Activated naive CD8-positive, alpha-beta T cell (primary cell): ENCODE measurements around the gene PPP1R15B.
A peak's percentile ranks its signal among the peaks of the same experiment; 100 is the strongest.

Experiments
- H3K27ac Mint-ChIP-seq: one replicate; pipeline ENCODE4 v1.8.0; 2021; ENCODE audit warnings: mixed read lengths
- H3K27me3 Mint-ChIP-seq: one replicate; pipeline ENCODE4 v1.8.0; 2021; ENCODE audit warnings: mixed read lengths
- H3K36me3 Mint-ChIP-seq: one replicate; pipeline ENCODE4 v1.8.0; 2021; ENCODE audit warnings: mixed read lengths
- H3K4me1 Mint-ChIP-seq: one replicate; pipeline ENCODE4 v1.8.0; 2021; ENCODE audit warnings: low read depth, mixed read lengths
- H3K4me3 Mint-ChIP-seq: one replicate; pipeline ENCODE4 v1.8.0; 2021; ENCODE audit warnings: mild to moderate bottlenecking, mixed read lengths
- H3K9me3 Mint-ChIP-seq: one replicate; pipeline ENCODE4 v1.8.0; 2021; ENCODE audit warnings: low read depth, mixed read lengths

PPP1R15B gene

GRCh38 chr1:204418174-204419063 lies 6.8 kb upstream of the PPP1R15B start:
- Mint-ChIP-seq H3K36me3 (peaks cover 6% of the 10 kb centered on the region), H3K9me3 (no peaks in the 10 kb centered on the region), H3K4me1 (peaks cover 32% of the 10 kb centered on the region), H3K4me3 (no peak overlapping the region), H3K27me3 (no peaks in the 10 kb centered on the region), H3K27ac (peak overlapping the region; percentile 24)

- H3K4me3 Mint-ChIP-seq = peak overlapping the region; percentile 28
- H3K36me3 Mint-ChIP-seq = peaks cover 5% of the 10 kb centered on the region
- peak overlapping the region; percentile 51 for H3K27ac Mint-ChIP-seq
- H3K27me3 Mint-ChIP-seq = no peaks in the 10 kb centered on the region
- H3K9me3 Mint-ChIP-seq = no peaks in the 10 kb centered on the region
- H3K4me1 Mint-ChIP-seq = peaks cover 36% of the 10 kb centered on the region
These were observed 5.7 kb upstream of the PPP1R15B start for GRCh38 chr1:204417074-204417997.

DNA sequence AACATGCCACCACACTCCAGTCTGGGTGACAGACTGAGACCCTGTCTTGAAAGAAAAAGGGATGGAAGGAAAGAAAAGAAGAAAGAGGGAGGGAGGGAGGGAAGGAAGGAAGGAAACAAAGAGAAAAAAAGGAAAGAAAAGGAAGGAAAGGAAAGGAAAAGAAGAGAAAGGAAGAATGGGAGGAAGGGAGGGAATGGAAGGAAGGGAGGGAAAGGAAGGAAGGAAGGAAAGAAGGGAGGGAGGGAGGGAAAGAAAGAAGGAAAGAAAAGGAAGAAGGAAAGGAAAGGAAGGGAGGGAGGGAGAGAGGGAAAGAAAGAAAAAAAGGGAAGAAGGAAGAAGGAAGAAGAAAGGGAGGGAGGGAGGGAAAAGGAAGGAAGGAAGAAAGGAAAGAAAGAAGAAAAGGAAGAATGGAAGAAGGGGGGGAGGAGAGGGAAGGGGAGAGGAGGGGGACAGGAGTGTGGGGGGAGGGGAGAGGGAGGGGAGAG lies 5.0 kb upstream of the PPP1R15B start:
- H3K36me3 Mint-ChIP-seq = peaks cover 5% of the 10 kb centered on the region
- H3K27ac Mint-ChIP-seq = peak overlapping the region; percentile 42
- H3K4me1 Mint-ChIP-seq = peaks cover 39% of the 10 kb centered on the region
- H3K4me3 Mint-ChIP-seq = no peak overlapping the region
- H3K9me3 Mint-ChIP-seq = no peaks in the 10 kb centered on the region
- H3K27me3 Mint-ChIP-seq = no peaks in the 10 kb centered on the region

- Mint-ChIP-seq H3K36me3 (peaks cover 4% of the 10 kb centered on the region), H3K27ac (no peak overlapping the region), H3K27me3 (no peaks in the 10 kb centered on the region), H3K4me1 (peaks cover 37% of the 10 kb centered on the region), H3K9me3 (no peaks in the 10 kb centered on the region), H3K4me3 (no peak overlapping the region)
These were observed 3.7 kb upstream of the PPP1R15B start for GRCh38 chr1:204415351-204415750.

DNA sequence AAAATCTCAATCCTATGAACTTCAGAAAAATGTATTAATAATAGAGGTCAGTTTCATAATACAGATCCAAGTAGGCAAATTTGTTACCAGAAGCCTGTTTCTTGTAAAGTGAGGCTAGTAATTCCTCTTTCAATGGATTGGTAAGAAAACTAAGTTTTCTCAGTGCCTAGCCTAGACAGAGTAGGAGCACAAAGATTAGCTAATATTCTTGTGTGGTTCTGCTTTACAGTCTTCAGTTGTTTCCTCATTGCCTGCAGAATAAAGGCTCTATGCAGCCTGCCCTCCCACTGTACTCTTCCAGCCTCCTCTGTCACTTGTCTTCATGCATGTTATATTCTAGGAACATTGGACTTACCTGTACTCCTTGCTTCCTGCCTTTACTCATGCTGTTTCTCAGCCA lies 2.4 kb upstream of the PPP1R15B start:
- H3K4me1 Mint-ChIP-seq = peaks cover 31% of the 10 kb centered on the region
- peak overlapping the region; percentile 46 for H3K27ac Mint-ChIP-seq
- no peaks in the 10 kb centered on the region for H3K9me3 Mint-ChIP-seq
- peaks cover 8% of the 10 kb centered on the region for H3K36me3 Mint-ChIP-seq
- H3K4me3 Mint-ChIP-seq = no peak overlapping the region
- no peaks in the 10 kb centered on the region for H3K27me3 Mint-ChIP-seq

GRCh38 chr1:204413170-204413535 lies 1.5 kb upstream of the PPP1R15B start:
- no peaks in the 10 kb centered on the region for H3K9me3 Mint-ChIP-seq
- peaks cover 26% of the 10 kb centered on the region for H3K4me1 Mint-ChIP-seq
- peak overlapping the region; percentile 73 for H3K4me3 Mint-ChIP-seq
- peaks cover 14% of the 10 kb centered on the region for H3K36me3 Mint-ChIP-seq
- H3K27me3 Mint-ChIP-seq = no peaks in the 10 kb centered on the region
- H3K27ac Mint-ChIP-seq = peak overlapping the region; percentile 68

DNA sequence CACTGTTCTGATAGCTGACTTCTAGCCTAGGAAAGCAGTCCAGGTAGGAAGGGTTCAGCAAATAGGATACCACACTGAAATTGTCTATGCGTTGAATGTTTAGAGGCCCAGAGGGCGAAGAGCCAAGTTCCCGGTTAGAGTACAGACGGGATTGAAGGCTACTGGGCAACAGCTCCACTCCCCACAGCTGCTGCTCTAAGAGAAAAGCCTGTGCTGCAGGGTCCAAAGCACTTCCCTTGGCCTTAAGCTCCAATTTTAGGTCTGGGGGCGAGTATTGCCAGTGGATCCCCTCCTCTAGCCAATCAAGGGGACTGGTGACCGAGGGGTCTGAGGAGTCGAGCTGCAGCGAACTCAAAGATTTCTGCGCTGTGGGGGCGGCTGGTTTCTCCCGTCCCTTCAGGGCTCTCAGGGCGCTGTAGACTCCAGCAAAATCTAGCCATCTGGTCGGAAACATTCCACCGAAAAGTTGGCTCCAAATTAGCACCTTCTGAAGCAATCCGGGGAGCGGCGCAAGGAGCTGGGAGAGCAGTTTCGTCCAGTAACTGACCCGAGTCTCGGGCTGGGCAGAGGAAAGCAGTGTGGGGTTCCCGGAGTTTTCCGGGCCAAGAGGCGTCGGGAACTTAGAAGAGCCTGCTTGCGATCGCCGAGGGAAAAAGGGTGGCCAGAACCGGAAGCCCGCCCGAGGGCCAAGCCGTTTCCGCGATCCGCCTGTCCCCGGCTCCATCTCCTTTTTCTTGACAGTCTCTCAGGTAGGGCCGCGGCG lies 748 bp downstream of the PPP1R15B start:
- peaks cover 16% of the 10 kb centered on the region for H3K4me1 Mint-ChIP-seq
- peak overlapping the region; percentile 98 for H3K27ac Mint-ChIP-seq
- peak overlapping the region; percentile 98 for H3K4me3 Mint-ChIP-seq
- no peaks in the 10 kb centered on the region for H3K27me3 Mint-ChIP-seq
- H3K36me3 Mint-ChIP-seq = peaks cover 15% of the 10 kb centered on the region
- no peaks in the 10 kb centered on the region for H3K9me3 Mint-ChIP-seq

GRCh38 chr1:204409836-204410687 lies 1.6 kb downstream of the PPP1R15B start:
- no peaks in the 10 kb centered on the region for H3K27me3 Mint-ChIP-seq
- peaks cover 15% of the 10 kb centered on the region for H3K36me3 Mint-ChIP-seq
- H3K4me3 Mint-ChIP-seq = peak overlapping the region; percentile 98
- H3K9me3 Mint-ChIP-seq = no peaks in the 10 kb centered on the region
- peak overlapping the region; percentile 98 for H3K27ac Mint-ChIP-seq
- peaks cover 25% of the 10 kb centered on the region for H3K4me1 Mint-ChIP-seq

DNA sequence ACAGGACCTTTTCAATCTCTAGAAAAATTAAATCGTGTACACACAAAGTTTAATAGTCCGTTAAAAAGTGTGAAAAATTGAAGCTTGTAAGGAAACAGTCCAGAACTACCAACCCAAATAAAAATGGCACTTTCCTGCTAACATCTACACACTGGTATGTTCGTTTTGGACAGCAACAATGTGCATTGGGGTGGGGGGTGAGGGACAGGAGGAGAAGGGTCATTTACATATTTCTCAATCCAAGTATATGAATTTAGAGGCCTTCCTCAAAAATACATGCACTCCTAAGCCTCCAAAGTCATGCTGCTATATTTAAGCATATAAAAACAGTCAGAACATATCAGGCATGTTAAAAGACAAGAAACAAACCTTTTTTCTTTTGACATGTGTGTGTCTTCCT lies 2.5 kb downstream of the PPP1R15B start:
- Mint-ChIP-seq H3K36me3 (peaks cover 16% of the 10 kb centered on the region), H3K9me3 (no peaks in the 10 kb centered on the region), H3K4me1 (peaks cover 32% of the 10 kb centered on the region)

DNA sequence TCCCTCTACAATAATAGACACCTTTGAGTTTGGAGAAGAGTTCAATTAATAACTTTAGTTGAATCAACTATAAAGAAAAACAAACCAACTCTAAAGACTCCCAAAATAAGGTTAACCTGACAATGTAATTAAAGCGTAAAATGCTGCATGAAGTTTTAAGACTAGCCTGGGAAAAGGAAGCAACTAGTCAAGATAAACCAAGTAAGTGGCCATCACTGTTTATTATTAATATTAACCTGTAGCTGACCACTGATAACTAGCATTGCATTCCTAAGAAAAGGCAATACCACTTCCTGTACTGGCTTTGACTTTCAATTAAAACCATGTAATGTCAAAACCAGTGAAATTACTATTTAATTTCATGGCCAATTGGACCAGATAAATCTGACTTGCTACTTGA lies 3.0 kb downstream of the PPP1R15B start:
- peaks cover 36% of the 10 kb centered on the region for H3K4me1 Mint-ChIP-seq
- no peaks in the 10 kb centered on the region for H3K9me3 Mint-ChIP-seq
- peaks cover 18% of the 10 kb centered on the region for H3K36me3 Mint-ChIP-seq
- peak overlapping the region; percentile 98 for H3K4me3 Mint-ChIP-seq
- H3K27me3 Mint-ChIP-seq = no peaks in the 10 kb centered on the region
- H3K27ac Mint-ChIP-seq = peak overlapping the region; percentile 98

More for the DNA sequence above, 2.5 kb downstream of the PPP1R15B start:
- no peaks in the 10 kb centered on the region for H3K27me3 Mint-ChIP-seq
- peak overlapping the region; percentile 98 for H3K4me3 Mint-ChIP-seq
- peak overlapping the region; percentile 98 for H3K27ac Mint-ChIP-seq

- Mint-ChIP-seq H3K9me3 (no peaks in the 10 kb centered on the region), H3K4me3 (peak overlapping the region; percentile 98), H3K27me3 (no peaks in the 10 kb centered on the region), H3K4me1 (peaks cover 38% of the 10 kb centered on the region), H3K36me3 (peaks cover 18% of the 10 kb centered on the region), H3K27ac (peak overlapping the region; percentile 98)
These were observed 3.5 kb downstream of the PPP1R15B start for GRCh38 chr1:204408074-204408507.

DNA sequence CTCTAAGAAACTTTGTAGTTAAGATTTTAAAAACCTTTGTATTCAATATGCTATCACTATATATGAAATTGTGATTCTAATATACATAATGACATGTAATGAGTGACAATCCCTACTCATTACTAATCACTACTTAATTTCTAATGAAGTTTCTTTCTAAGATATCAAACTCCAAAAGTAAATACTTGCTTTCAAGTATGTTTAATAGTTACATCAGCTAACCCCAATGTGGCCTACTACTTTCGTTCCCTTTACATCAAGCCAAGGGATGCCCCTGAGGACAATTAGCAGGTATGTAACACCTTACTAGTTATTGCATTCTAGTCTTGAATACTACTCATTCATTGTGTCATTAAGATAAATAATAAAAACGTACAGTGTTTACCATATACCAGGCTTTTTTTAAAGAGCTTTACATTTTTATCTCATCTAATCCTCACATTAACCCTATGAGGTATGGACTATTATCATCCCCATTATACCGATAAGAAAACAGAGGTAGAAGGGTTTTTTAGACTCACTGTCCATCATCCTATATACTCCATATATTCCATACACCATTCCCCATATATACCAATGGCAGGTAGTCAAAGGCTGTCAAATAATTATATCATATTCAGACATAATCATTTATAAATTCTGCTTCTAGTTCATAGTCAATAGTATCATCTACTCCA lies 4.2 kb downstream of the PPP1R15B start:
- Mint-ChIP-seq H3K4me1 (peaks cover 34% of the 10 kb centered on the region), H3K4me3 (peak overlapping the region; percentile 98), H3K9me3 (no peaks in the 10 kb centered on the region), H3K27ac (peak overlapping the region; percentile 98), H3K36me3 (peaks cover 18% of the 10 kb centered on the region), H3K27me3 (no peaks in the 10 kb centered on the region)

DNA sequence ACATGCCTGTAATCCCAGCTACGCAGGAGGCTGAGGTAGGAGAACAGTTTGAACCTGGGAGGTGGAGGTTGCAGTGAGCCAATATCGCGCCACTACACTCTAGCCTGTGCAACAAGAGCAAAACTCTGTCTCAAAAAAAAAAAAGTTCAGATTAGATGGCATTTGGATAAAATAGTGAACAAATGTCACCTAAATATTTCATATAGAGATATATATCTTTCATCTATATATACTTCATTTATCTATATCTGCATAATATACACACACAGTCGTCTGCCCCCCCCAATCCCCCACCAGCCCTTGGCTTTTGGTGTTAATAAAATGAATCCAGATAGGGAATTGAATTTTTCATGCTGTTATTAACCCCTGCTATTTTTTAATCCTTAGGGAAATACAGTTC lies 5.0 kb downstream of the PPP1R15B start:
- Mint-ChIP-seq H3K9me3 (no peaks in the 10 kb centered on the region), H3K27me3 (no peaks in the 10 kb centered on the region), H3K27ac (peak overlapping the region; percentile 75), H3K36me3 (peaks cover 18% of the 10 kb centered on the region), H3K4me3 (peak overlapping the region; percentile 98), H3K4me1 (peaks cover 33% of the 10 kb centered on the region)
